Activated CD8-positive, alpha-beta memory T cell treated with anti-CD3 and anti-CD28 coated beads, Interleukin-2, amount 50 U/mL, for 24 hours (primary cell): ENCODE data around the gene TOMM20.

ENCODE experiments used
- DNase-seq: peaks from one replicate; pipeline ENCODE4 v3.0.0-alpha.2; 2020; ENCODE audit errors: extremely low read depth

TOMM20 gene

DNA sequence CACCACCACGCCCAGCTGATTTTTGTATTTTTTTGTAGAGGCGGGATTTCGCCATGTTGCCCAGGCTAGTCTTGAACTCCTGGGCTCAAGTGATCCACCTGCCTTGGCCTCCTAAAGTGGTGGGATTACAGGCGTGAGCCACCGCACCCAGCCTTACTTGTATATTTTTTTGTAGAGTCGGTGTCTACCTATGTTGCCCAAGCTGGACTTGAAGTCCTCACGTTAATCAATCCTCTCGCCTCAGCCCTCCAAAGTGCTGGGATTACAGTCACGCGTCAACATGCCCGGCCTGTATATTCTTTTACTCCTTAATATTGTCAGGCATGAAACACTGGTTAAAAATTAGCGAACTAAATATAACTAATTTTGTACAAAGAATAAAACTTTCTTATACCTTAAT is 5.5 kb upstream of the TOMM20 start:
- no peak for DNase-seq

DNA sequence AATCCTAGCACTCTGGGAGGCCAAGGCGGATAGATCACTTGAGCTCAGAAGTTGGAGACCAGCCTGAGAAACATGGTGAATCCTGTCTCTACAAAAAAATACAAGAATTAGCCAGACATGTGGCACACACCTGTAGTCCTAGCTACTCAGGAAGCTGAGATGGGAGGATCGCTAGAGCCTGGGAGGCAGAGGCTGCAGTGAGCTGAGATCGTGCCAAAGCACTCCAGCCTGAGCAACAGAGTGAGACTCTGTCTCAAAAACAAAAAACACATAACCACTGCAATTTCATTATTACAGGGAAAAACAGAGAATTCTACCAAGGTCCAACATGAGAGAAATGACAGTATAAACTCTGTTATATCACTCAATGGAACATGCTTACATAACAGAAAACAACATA is 4.4 kb upstream of the TOMM20 start:
- DNase-seq, result no peak

DNA sequence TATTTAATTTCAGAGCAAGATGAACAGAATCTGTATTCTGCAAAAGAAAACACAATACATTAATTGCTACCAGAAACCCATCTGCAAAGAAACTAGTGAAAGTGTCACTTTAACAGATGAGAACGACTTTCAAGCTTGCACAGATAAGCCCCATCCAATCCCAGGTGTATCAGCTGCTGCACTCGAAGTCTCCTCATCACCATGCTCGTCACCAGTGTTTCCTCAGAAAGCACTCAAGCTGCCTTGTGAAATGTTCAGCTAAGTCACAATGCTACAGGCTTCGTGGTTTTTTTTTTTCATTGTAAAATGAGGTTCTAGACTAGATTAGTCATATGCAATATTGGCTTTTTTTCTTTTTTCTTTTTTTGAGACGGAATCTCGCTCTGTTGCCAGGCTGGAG is 3.3 kb upstream of the TOMM20 start:
- no peak for DNase-seq

DNA sequence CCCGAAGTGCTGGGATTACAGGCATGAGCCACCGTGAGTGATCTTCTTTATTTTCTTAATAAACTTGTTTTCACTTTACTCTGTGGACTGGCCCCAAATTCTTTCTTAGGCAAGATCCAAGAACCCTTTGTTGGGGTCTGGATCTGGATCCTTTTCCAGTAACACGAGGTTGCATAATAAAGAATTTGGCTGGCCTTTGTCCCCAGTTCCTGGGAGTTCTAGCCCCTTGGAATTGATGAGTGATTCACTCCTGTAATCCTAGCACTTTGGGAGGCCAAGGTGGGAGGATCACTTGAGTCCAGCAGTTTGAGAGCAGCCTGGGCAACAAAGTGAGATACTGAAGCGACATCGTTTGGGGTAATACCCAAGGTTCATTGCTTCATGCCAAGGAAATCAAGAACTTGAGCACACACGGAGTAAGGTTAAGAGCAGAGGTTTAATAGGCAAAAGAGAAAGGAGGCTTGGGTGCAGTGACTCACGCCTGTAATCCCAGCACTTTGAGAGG is 2.2 kb upstream of the TOMM20 start:
- DNase-seq, result no peak

DNA sequence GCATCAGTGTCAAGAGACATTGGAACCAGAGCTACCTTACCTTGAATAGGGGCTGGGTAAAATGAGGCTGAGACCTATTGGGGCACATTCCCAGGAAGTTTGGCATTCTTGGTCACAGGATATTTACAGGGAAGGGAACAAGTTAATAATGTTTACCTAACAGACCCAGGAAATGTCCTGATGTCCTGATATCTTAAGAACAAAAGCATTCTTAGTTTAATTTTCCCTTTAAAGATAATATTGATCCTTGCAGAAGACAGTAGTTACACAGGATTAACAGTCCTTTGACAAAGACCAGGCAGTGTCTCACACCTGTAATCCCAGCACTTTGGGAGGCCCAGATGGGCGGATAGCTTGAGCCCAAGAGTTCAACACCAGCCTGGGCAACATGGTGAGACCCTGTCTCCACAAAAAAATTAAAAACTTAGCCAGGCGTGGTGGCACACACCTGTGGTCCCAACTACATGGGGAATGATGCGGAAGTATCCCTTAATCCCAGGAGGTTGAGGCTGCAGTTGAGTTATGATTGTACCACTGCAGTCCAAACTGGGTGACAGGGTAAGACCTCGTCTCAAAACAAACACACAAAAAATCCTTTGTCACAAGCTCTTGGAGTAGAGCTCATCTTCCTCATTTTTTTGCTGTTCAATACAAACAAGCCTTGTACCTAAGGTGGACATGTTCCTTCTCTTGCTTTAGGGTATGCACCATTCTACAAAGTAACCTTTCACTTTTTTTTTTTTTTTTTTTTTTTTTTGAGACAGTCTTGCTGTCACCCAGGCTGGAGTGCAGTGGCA is 1.3 kb upstream of the TOMM20 start:
- no peak for DNase-seq

DNA sequence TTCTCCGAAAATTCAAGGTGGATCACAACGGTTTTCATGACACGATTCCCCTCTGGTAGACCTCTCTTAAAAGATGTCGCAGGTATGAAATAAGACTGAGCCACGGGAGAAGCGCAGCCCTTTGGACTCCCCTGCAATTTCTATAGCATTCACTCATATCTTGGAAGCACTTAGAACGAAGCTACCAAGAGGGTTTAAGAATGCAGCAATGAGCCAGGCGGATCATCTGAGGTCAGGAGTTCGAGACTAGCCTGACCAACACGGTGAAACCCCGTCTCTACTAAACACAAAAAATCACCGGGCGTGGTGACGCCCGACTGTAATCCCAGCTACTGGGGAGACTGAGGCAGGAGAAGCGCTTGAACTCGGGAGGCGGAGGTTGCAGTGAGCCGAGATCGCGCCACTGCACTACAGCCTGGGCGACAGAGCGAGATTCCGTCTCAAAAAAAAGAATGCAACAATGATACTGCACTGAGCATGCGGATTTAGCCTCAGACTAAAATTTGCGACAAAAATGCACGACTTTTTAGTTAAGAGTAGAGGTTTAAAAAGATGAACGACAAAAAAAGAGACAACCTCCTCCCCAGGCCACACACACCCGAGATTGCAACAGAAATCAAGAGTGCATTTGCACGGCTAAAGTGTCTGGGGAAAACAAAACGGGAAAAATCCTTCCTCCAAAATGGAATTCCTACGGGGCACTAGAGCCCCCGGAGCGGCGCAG is 743 bp downstream of the TOMM20 start:
- no peak for DNase-seq

DNA sequence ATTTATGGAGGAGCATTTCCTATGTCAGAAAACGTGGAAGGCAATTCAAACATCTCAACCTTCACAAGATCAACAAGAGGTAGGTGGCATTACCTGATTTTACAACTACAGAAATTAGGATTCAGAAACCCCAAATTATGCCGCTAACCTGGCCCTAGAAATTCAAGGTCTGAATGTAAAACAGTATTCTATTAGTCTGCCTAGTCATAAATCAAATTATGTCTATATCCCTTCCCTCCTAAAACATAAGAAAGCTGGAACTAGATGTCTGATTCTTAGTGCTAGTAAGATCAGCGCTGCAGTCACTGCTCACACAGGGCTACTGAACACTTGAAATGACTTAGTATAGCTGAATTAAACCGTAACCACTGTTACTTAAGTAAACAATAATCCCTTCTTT is 1.4 kb downstream of the TOMM20 start:
- no peak for DNase-seq

DNA sequence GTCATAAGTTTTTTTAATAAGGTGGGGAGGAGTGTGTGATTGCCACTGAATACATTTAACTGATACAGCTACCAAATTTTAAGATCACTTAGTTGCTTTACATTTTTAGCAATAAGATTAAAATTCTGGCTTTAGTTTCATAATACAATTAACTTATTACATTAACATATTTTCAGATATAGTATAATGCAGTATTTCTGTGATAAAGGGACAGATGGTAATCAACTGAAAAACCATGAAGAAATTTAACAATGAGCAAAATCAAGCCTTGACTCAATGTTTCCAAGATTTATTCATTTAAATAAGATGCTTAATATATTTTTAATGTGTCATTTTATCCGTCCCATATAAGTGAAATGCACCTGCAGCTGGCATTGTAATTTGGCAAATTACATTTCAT is 4.0 kb downstream of the TOMM20 start:
- no peak for DNase-seq

DNA sequence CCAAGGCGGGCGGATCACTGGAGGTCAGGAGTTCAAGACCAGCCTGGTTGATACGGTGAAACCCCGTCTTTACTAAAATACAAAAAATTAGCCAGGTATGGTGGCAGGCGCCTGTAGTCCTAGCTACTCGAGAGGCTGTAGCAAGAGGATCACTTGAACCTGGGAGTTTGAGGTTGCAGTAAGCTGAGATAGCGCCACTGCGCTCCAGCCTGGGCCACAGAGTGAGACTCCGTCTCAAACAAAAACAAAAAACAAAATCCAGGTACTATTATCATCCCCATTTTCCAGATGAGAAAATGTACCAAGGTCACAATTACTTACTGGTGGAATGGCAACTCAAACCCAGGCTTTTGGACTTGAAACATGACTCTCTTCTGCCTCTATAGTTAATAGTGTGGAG is 4.5 kb downstream of the TOMM20 start:
- DNase-seq, result no peak

DNA sequence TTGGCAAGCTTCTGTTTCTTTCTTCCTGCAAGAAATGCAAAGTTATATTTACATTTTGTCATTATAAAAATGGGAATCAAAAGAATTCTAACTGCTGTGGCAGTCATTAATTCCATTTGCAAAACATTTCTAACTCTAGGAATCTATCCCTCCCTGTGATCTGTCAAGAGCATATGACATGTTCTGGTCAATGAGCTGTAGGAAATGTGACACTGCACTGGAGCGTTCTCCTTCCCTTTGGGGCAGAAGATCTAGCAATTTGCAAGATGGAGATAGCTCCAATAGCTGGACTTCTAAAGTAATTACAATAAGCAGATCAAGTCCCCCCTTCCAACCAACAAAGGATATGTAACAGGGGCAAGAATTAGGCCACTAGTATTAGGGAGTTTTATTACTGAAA is 6.3 kb downstream of the TOMM20 start:
- no peak for DNase-seq

DNA sequence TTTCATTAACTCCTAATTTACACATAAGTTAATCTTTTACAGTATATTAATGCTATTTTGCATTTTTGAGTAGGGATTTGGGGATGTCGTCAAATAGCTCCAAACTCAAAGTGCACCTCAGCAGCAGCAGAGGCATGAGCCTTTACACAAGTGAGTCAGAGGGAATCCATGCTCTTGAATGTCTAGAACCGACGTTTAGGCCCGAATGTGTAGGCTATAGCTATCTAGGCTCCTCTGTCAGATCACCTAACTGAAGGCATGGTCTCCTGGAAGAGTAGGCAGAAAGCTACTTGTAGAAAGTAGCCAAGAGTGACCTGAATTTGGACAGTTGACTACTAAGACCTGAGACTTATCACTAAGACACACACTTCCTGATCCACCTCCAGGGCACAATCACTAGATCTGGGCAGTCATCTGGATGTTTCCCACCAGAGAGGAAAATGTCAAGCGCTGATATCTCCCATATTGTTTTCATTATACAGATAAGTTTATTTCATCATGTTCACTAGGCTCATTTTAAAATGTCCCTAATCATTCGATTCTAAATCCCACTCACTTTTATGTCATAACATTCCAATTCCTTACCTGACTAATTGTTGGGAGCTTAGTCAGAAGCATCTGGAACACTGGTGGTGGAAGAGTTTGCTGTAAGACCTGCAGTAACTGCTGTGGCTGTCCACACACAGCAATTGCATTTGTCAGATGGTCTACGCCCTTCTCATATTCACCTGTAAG is 15.3 kb downstream of the TOMM20 start:
- DNase-seq, result no peak

DNA sequence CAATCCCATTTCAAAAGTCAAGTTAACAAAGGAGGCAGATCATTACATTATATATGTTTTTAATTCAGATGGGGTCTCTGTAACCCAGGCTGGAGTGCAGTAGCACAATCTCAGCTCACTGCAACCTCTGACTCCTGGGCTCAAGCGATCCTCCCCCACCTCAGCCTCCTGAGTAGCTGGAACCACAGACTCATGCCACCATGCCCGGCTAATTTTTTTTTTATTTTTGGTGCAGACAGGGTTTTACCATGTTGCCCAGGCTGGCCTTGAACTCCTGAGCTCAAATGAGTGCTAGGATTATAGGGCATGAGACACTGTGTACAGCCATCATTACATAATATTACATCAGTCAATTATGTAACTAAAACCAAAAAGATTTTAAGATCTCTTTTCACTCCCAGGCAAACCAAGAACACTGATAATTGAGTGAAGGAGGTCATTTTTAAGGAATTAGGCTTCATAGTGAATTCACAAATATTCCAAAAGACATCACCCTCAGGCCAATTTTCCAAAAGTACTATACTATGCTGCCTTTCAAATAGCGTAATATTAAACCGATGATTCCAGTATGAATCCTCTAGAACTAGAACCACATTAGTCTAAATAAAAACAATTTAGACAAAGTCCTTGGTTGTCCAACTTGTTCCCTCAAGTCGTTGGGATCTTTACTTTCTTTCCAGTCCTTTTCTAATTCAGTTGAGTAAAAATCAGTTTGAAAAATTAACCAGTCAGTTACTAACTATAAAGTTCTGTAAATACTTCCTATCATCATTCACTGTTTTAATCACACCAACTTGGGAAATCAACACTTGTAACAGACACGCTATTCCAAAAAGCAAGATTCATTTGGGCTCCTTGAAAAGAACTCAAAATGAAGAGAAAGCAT is 16.1 kb downstream of the TOMM20 start:
- DNase-seq, result no peak

DNA sequence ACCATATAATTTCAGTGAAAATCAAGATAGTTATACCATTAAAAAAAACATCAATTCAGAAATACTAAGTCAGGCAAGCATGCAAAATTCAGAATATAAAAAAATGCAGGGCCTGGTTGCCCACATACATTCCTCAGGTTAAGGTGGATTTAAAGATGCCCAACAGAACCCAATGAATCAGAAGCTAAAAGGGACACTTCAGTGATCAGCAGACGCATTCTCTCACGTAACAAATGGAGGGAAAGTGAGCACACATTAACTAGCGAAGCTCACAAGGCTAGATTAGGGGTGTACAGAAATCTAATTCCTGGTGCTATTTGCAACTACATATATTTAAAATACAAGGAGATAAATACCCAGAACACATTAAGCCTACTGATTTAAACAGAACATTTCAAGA is 17.5 kb downstream of the TOMM20 start:
- no peak for DNase-seq

DNA sequence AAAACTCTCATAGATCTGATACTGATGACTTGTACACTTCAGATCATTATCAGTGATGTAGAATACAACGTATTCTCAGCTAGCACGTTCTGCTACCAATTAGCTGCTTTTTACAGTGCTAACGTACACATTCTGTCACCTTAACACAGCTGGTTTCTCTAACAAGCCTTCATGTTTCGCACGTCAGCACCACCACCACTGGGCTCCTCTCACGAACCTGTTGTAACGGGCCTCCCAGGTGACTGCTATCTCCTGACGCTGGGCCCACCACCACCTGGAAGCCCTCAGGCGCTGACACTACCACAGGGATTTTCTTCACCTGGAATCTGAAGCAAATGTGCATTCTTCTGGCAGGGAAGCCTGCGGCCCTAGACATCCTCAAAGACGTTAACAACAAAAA is 19.8 kb downstream of the TOMM20 start:
- DNase-seq, result no peak

DNA sequence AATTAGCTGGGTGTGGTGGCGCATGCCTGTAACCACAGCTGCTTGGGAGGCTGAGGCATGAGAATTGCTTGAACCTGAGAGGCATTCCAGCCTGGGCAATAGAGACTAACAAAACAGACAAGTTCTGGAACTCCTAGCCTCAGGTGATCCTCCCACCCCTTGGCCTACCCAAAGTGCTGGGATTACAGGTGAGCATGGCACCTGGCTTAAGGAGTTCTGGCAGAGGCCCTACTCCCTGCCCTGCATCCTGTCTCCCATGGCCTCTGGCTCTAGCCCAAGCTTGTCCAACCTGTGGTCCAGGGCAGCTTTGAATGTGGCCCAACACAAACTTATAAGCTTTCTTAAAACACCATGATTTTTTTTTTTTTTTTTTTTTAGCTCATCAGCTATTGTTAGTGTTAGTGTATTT is 20.4 kb downstream of the TOMM20 start:
- DNase-seq, result no peak

DNA sequence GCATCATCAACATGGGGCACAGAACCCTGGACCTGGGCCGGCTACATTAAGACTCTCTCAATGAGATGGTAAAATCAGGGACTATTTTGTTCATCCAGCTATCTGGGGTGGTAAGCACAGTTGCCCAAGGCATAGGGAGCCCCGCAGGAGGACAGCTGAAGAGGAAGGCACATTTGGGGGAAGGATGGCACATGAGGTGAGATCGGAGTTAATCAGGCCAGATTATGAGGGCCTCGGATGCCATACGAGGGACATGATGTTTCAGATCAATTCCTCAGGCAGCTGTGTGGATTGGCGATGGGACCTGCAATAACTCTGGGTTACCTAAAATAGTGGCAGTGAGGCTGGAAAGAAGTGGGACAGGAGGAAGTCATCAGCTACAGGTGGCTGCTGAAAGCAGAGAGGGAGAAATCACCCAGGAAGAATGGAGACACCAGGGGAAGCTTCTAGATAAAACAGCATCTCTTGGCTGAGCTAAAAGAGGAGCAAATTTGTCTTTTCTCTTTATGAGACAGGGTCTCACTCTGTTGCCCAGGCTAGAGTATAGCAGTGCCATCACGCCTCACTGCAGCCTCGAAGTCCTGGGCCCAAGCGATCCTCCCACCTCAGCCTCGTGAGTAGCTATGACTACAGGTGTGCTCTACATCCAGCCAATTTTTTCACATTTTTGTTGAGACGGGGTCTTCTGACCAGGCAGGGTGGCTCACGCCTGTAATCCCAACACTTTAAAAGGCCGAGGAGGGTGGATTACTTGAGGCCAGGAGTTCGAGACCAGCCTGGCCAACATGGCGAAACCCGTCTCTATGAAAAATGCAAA is 21.1 kb downstream of the TOMM20 start:
- DNase-seq, result no peak

DNA sequence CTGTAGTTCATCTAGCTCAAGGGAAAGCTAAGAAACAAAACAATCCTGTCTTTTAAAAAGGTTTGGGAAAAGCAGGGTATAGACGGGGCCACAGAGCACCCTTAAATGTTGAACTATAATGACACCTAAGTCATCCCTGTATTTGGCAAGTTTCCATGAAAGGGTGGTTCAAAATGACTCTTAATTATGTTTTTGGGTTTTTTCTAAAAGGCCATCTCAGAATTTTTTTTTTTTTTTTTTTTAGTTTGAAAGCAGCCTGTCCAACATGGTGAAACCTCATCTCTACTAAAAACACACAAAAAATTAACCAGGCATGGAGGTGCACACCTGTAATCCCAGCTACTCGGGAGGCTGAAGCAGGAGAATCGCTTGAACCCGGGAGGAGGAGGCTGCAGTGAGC is 22.2 kb downstream of the TOMM20 start:
- DNase-seq, result no peak

DNA sequence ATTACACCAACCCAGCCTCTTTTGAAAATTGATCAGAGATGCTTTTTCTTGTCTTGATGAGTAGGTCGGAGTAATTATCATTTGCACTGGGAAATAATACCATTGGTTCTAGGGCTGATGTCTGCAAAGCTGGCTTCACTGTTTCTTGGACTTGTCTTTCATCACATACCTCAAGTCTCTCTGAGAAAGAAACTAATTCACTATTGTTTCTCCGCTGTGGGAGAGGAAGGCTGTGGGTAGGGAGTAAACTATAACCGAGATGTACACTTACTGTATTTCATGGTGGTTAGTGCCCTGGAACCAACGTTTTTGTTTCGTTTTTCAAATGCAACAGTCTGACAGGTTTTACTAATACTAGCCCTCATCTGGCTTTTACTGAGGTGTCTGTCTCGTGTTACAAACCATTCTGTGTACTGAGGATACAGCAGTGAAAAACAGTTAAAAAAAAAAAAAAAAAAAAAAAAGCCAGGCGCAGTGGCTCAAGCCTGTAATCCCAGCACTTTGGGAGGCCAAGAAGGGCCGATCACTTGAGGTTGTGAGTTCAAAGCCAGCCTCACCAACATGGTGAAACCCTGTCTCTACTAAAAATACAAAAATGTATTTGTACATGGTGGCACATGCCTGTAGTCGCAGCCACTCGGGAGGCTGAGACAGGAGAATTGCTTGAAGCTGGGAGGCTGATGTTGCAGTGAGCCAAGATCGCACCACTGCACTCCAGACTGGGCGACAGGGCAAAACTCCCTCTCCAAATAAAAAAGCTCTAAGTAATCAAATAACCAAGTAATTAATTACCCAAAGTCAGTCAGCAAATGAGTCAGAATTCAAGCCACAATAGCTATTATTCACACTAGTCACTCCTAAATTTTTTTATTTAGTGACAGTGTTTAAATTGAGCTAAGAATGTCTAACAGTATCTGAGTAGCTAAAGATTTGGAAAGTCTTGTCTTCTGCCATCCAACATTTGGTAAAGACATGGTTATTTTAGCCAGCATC is 23.3 kb downstream of the TOMM20 start:
- no peak for DNase-seq

DNA sequence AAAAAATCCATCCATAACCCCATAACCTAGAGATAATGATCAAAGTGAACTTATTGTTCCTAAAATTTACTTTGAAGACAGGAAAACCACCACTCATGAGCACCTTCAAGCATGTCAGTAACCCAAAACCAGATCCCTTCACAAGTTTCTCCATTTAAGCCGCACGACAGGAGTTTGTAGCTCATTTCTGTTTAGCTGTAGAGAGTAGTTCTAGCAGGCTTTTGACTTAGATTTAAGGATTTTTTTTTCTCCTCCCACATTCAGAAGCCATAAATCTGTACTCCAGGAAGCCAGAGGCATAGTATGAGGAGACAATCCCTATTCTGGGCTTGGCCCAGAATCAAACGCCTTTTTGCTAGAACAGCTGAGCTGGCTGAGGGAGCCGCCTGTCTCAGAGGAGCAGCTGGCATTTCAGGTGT is 25.6 kb downstream of the TOMM20 start:
- DNase-seq, result no peak

DNA sequence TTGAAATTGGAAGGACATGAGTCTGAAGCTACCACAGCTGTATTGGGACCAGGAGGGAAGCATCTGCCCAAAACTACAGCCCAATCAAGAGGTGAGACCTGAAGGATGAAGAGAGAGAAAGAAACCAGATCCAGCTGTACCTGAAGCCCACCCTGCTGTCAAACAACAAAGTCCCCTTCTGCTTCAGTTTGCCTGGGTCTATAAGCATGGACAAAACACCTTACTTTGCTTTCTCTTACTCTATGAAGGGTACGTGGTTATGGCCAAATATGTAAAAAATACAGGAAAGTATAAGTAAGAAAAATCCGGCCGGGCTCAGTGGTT is 26.4 kb downstream of the TOMM20 start:
- DNase-seq, result no peak
